Activated naive CD4-positive, alpha-beta T cell treated with anti-CD3 and anti-CD28 coated beads for 36 hours (primary cell): ENCODE measurements around the gene BRWD1. TPM values are rescaled to one million over a fixed set of nuclear protein-coding genes. Genes with fewer than 3 reads are reported as not detected.

Experiments used
- CTCF ChIA-PET: fragments of 350-600 bp; sonication (Branson Sonifier 250); formaldehyde crosslinking; loops from one replicate; lab custom pipeline; 2021; ENCODE audit warnings: antibody characterized with exemption; lab: Charles Lee
- DNase-seq: peaks from one replicate; pipeline ENCODE4 v3.0.0-alpha.2; 2020
- H3K27ac Mint-ChIP-seq: one replicate; pipeline ENCODE4 v1.8.0; 2021; ENCODE audit warnings: mild to moderate bottlenecking, mixed read lengths
- H3K27me3 Mint-ChIP-seq: one replicate; pipeline ENCODE4 v1.8.0; 2021; ENCODE audit warnings: low read depth, mixed read lengths
- H3K36me3 Mint-ChIP-seq: one replicate; pipeline ENCODE4 v1.8.0; 2021; ENCODE audit warnings: low read depth, mixed read lengths
- H3K4me1 Mint-ChIP-seq: one replicate; pipeline ENCODE4 v1.8.0; 2021; ENCODE audit warnings: low read depth, mixed read lengths
- H3K4me3 Mint-ChIP-seq: one replicate; pipeline ENCODE4 v1.8.0; 2021; ENCODE audit warnings: mild to moderate bottlenecking, moderate library complexity, mixed read lengths
- H3K9me3 Mint-ChIP-seq: one replicate; pipeline ENCODE4 v1.8.0; 2021; ENCODE audit warnings: mixed read lengths
- intact Hi-C: fragments of 100-400 bp; cut with micrococcal nuclease; formaldehyde crosslinking; loops from one replicate; pipeline ENCODE4 v1.15.1; 2023
- total RNA-seq, 2 experiments: library from RNA; stranded (reverse); gene quantifications; one replicate each; pipeline ENCODE4 v1.2.3, GENCODE V29; 2021

Gene BRWD1
- total RNA-seq: 10 to 100 TPM; 23.0 to 24.5 TPM

DNA sequence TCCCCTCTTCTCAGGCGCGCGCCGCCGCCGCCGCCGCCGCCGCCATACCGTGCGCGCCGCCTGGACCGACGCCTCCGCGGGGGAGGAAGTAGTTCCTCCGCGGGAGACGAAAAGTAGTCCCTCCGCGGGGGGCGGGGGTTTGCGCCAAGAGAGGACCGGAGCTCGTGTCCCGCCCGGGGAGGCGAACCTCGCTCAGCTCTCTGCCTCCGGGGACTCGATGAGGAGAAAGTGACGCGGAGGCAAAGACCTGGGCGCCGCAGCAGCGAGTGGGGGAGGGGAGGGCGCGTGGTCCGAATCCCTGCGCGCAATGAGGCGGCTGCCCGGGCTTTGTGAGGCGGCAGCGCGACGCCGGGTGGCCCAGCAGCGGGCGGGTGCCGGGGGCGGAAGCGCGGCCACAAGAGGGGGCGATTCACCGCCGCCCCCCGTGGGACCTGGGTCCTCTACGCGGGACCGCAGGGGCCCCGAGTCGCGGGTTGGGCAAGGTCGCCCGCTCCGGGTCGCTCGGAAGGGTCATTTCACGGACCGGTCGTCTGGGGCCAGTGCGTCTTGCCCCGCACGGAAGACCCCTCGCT is at the start of gene BRWD1:
TSS of gene BRWD1 (minus strand) at position 62 of the 572 bp plus-strand sequence. CDS start 141 bp downstream, outside the sequence.
- Mint-ChIP-seq H3K4me3 (peak within 1 kb of the TSS; percentile 93), H3K36me3 (peaks cover 21% of the 10 kb centered on the region), H3K4me1 (peaks cover 42% of the 10 kb centered on the region), H3K27me3 (no peaks in the 10 kb centered on the region), H3K27ac (peak within 1 kb of the TSS; percentile 97), H3K9me3 (no peaks in the 10 kb centered on the region)
- CTCF ChIA-PET: interaction anchor here (0.7 to 1.4 kb wide), 3 partner anchors 26 to 74 kb away, joined by 3 read pairs; no protein-coding TSS in a partner anchor
- intact Hi-C loops: loop anchor here (1.0 to 10.0 kb wide), 5 partner anchors 15 to 1949 kb away; partner anchors contain the start of gene DYRK1A
- DNase-seq: peak; percentile 75

DNA sequence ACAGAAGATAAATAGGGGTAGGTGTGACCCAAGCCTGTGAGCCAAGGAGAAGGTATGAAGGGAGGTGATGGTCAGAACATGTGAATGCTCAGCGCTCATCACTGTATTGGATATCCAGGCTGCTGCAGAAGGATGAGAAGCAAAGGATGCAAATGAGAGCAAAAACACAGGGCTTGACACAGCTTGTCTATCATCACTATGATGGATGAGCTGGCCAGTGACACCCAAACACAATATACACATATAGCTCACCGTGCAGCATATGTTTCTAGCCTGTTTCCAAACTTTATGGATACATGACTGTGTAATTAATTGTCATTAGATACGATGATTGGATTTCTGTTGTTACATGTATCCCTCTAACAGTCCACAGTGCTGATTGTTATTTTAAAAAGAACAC is 49.3 kb upstream of the BRWD1 start:
- intact Hi-C loops: no loop called here
- no peak for DNase-seq
- CTCF ChIA-PET: no interaction called here
- Mint-ChIP-seq H3K9me3 (no peaks in the 10 kb centered on the region), H3K4me1 (no peaks in the 10 kb centered on the region), H3K36me3 (no peaks in the 10 kb centered on the region), H3K27ac (no peak overlapping the region), H3K4me3 (no peak overlapping the region), H3K27me3 (no peaks in the 10 kb centered on the region)

- H3K4me1 Mint-ChIP-seq: no peaks in the 10 kb centered on the region
- CTCF ChIA-PET: interaction anchor here (0.6 kb wide), 1 partner anchor 10 kb away, joined by 7 read pairs; no protein-coding TSS in a partner anchor
- H3K36me3 Mint-ChIP-seq: no peaks in the 10 kb centered on the region
- H3K27me3 Mint-ChIP-seq: no peaks in the 10 kb centered on the region
- no peak overlapping the region for H3K27ac Mint-ChIP-seq
- H3K4me3 Mint-ChIP-seq: no peak overlapping the region
- intact Hi-C loops: no loop called here
- DNase-seq: no peak
- H3K9me3 Mint-ChIP-seq: no peaks in the 10 kb centered on the region
Measured at GRCh38 chr21:39359382-39359781, 46.0 kb upstream of the BRWD1 start.

- DNase-seq: no peak
- Mint-ChIP-seq H3K4me1 (peaks cover 4% of the 10 kb centered on the region), H3K36me3 (no peaks in the 10 kb centered on the region), H3K27me3 (no peaks in the 10 kb centered on the region), H3K9me3 (no peaks in the 10 kb centered on the region), H3K27ac (no peak overlapping the region), H3K4me3 (no peak overlapping the region)
- CTCF ChIA-PET: no interaction called here
- intact Hi-C loops: no loop called here
Measured at GRCh38 chr21:39353295-39353694, 39.9 kb upstream of the BRWD1 start.

GRCh38 chr21:39350094-39351005 is 36.9 kb upstream of the BRWD1 start:
- peak overlapping the region; percentile 99 for H3K27ac Mint-ChIP-seq
- H3K4me1 Mint-ChIP-seq: peaks cover 25% of the 10 kb centered on the region
- no peaks in the 10 kb centered on the region for H3K27me3 Mint-ChIP-seq
- intact Hi-C loops: no loop called here
- peaks cover 18% of the 10 kb centered on the region for H3K36me3 Mint-ChIP-seq
- no peak for DNase-seq
- peak overlapping the region; percentile 99 for H3K4me3 Mint-ChIP-seq
- CTCF ChIA-PET: interaction anchor here (0.6 to 2.1 kb wide), 3 partner anchors 30 to 37 kb away, joined by 3 to 8 read pairs (median 4); partner anchors contain the start of gene BRWD1
- H3K9me3 Mint-ChIP-seq: no peaks in the 10 kb centered on the region

- CTCF ChIA-PET: interaction anchor here (0.6 to 2.1 kb wide), 4 partner anchors 31 to 39 kb away, joined by 3 to 8 read pairs (median 4); partner anchors contain the start of gene BRWD1
- peaks cover 32% of the 10 kb centered on the region for H3K4me1 Mint-ChIP-seq
Measured at GRCh38 chr21:39349211-39350093, 36.0 kb upstream of the BRWD1 start.

DNA sequence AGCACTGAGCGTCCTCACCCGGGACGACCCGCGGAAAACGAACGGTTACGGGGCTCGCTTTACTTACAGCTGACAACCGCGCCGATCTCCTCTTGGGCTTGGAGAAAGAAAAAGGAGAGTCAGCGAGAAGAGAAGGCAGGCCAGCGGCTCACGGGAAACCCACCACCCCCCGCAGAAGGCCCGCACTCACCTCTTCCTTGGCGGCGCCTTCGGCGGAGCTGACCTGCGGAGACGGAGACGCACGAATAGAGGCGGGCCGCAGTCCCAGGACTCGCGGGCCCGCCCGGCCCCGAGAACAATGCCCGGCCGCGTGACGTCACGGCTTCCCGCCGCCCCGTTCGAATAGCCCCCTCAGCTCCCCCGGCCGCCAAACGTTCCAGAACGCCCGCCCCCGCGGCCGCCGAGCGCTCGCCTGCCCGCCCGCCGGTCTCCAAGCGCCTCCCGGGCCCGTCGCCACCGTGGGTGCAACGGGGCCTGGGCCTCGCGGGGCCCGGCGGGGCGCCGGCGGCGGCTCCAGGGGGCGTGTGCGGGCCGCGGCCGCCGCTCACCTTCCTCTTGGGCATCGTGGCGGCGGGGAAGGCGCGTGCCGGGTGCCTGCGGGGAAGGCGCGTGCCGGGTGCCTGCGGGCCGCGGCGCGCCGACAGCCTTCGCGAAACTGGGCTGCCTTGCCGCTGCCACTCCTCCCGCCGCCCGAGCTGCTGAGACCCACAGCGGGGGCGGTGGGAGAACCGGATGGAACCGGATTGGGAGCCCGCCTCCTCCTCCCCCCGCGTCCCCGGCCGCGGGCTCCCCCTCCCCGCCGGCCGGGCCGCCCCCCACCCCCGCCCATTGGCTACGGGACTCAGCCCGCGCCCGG is 35.2 kb upstream of the BRWD1 start, which contains the start of gene HMGN1:
TSS of gene HMGN1 (minus strand) at position 734 of the 856 bp plus-strand sequence. CDS start at position 563, 171 bp downstream.
- peak; percentile 89 for DNase-seq
- no peaks in the 10 kb centered on the region for H3K27me3 Mint-ChIP-seq
- intact Hi-C loops: loop anchor here (1.0 kb wide), 7 partner anchors 32 to 581 kb away; partner anchors contain the start of genes ETS2, LCA5L and PSMG1
- peaks cover 33% of the 10 kb centered on the region for H3K4me1 Mint-ChIP-seq
- no peaks in the 10 kb centered on the region for H3K9me3 Mint-ChIP-seq
- peaks cover 30% of the 10 kb centered on the region for H3K36me3 Mint-ChIP-seq
- CTCF ChIA-PET: interaction anchor here (0.6 to 2.1 kb wide), 6 partner anchors 31 to 329 kb away, joined by 3 to 8 read pairs (median 4); partner anchors contain the start of gene PSMG1
- H3K27ac Mint-ChIP-seq: peak within 1 kb of the TSS; percentile 99
- H3K4me3 Mint-ChIP-seq: peak within 1 kb of the TSS; percentile 99

More at GRCh38 chr21:39349211-39350093, 36.0 kb upstream of the BRWD1 start:
- Mint-ChIP-seq H3K9me3 (no peaks in the 10 kb centered on the region), H3K27me3 (no peaks in the 10 kb centered on the region), H3K36me3 (peaks cover 25% of the 10 kb centered on the region), H3K4me3 (peak overlapping the region; percentile 99), H3K27ac (peak overlapping the region; percentile 99)
- intact Hi-C loops: loop anchor here (1.0 kb wide), 7 partner anchors 31 to 582 kb away; partner anchors contain the start of genes ETS2, LCA5L and PSMG1
- DNase-seq: peak; percentile 98

GRCh38 chr21:39348040-39348354 is 34.6 kb upstream of the BRWD1 start:
- Mint-ChIP-seq H3K27me3 (no peaks in the 10 kb centered on the region), H3K4me1 (peaks cover 33% of the 10 kb centered on the region), H3K27ac (peak overlapping the region; percentile 87), H3K9me3 (no peaks in the 10 kb centered on the region), H3K36me3 (peaks cover 36% of the 10 kb centered on the region), H3K4me3 (peak overlapping the region; percentile 84)
- intact Hi-C loops: no loop called here
- no peak for DNase-seq
- CTCF ChIA-PET: interaction anchor here (0.6 to 2.1 kb wide), 7 partner anchors 30 to 330 kb away, joined by 3 to 8 read pairs (median 4); partner anchors contain the start of gene PSMG1

DNA sequence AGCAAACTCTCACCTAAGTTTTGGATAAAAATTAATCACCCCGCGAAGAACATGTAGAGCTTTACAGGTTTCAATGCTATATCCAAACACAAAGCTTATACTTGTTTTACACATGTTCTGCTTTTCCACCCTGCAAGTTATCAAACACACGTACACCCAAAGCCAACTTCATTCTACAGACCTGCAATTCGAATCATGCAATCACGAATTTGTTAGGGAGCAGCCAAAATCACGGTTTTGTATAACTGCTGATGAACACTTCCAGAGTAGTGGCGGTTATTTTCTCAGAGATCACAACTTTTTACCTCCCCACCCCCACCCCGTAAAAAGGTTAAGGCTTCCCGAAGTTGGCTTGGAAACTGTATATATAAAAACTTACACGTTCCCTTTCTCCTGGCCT is 34.1 kb upstream of the BRWD1 start:
- CTCF ChIA-PET: interaction anchor here (0.8 to 2.1 kb wide), 5 partner anchors 30 to 96 kb away, joined by 3 to 7 read pairs (median 4); no protein-coding TSS in a partner anchor
- intact Hi-C loops: no loop called here

GRCh38 chr21:39346671-39347331 is 33.4 kb upstream of the BRWD1 start:
- H3K36me3 Mint-ChIP-seq: peaks cover 44% of the 10 kb centered on the region
- intact Hi-C loops: no loop called here

More for the DNA sequence above, 34.1 kb upstream of the BRWD1 start:
- peak overlapping the region; percentile 84 for H3K4me3 Mint-ChIP-seq
- DNase-seq: no peak
- H3K36me3 Mint-ChIP-seq: peaks cover 38% of the 10 kb centered on the region
- H3K4me1 Mint-ChIP-seq: peaks cover 33% of the 10 kb centered on the region
- H3K27ac Mint-ChIP-seq: peak overlapping the region; percentile 87
- no peaks in the 10 kb centered on the region for H3K27me3 Mint-ChIP-seq
- H3K9me3 Mint-ChIP-seq: no peaks in the 10 kb centered on the region

More at GRCh38 chr21:39346671-39347331, 33.4 kb upstream of the BRWD1 start:
- Mint-ChIP-seq H3K4me1 (peaks cover 33% of the 10 kb centered on the region), H3K4me3 (peak overlapping the region; percentile 65), H3K9me3 (no peaks in the 10 kb centered on the region), H3K27ac (peak overlapping the region; percentile 75), H3K27me3 (no peaks in the 10 kb centered on the region)
- CTCF ChIA-PET: interaction anchor here (0.6 to 2.1 kb wide), 6 partner anchors 29 to 500 kb away, joined by 3 to 8 read pairs (median 4); no protein-coding TSS in a partner anchor
- no peak for DNase-seq
